ENCODE results near the gene TXNDC12.

The TXNDC12 gene

DNA sequence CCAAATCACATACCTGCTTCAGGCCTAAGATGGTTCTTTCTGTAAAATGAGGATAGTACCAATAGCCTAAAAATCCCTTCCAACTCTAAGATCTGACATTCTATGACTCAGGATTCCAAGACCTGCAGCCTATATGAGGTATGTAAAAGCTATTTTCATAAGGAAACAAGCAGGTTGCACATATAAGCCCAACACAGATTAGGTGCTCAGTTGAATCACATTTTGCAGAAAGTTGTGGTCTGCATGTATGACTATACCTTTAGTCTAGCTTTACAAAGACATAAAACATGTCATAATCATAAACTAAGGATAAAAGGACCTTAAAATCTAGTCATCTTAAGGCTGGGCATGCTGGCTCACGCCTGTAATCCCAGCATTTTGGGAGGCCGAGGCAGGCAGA is 28.7 kb downstream of the TXNDC12 start:
- Histone ChIP-seq H3K9me3 (ENCODE audit: control insufficient read depth, insufficient read depth, low read depth, low read length) (no peaks in the 10 kb centered on the region), H3K27ac (ENCODE audit: extremely low read depth, low read depth, low read length) (no peak overlapping the region), H3K4me3 (ENCODE audit: low read depth, low read length) (no peak overlapping the region), H3K36me3 (ENCODE audit: control insufficient read depth in 2 of 2, insufficient read depth in 1 of 2, low read length in 2 of 2) (peaks cover 15 to 51% of the 10 kb centered on the region in 2 experiments), H3K4me1 (ENCODE audit: control insufficient read depth, insufficient read depth, low read length) (no peaks in the 10 kb centered on the region)
- ChIA-PET CTCF (interaction anchor here (0.8 kb wide), 1 partner anchor 231 kb away, joined by 3 read pairs; no protein-coding TSS in a partner anchor), POLR2A (no interaction called here)
- TF ChIP-seq KLF10 (tag by site-specific recombination; IDR thresholded peaks at IDR 0.05) (no peak), ZNF121 (tag by site-specific recombination; IDR thresholded peaks at IDR 0.05) (no peak), MYNN (tag by site-specific recombination; IDR thresholded peaks at IDR 0.05; ENCODE audit: borderline replicate concordance) (no peak)

DNA sequence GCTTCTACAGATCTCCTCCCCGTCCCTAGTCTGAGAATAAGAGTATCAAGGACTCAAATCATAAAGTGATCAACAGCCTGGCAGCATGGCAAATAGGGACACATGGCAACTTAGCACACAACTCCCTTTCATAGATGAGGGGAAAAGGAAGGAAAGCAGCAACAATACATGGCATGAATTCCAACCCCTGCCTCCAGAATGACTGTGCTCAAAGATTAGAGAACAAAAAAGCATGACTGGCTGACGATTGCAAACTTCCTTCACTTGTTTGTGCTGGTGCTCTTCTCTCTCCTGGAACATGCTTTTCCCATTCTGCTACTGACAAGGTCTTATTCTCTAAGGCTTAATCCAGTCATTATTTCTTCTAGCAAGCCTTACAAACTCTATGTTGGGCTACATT is 32.9 kb downstream of the TXNDC12 start:
- ChIA-PET CTCF (interaction anchor here (0.6 kb wide), 1 partner anchor 293 kb away, joined by 11 read pairs; no protein-coding TSS in a partner anchor), POLR2A (interaction anchor here (0.7 kb wide), 1 partner anchor 517 kb away, joined by 3 read pairs; no protein-coding TSS in a partner anchor)
- Histone ChIP-seq H3K4me3 (ENCODE audit: low read depth, low read length) (no peak overlapping the region), H3K27ac (ENCODE audit: extremely low read depth, low read depth, low read length) (no peak overlapping the region), H3K4me1 (ENCODE audit: control insufficient read depth, insufficient read depth, low read length) (no peaks in the 10 kb centered on the region), H3K36me3 (ENCODE audit: control insufficient read depth in 2 of 2, insufficient read depth in 1 of 2, low read length in 2 of 2) (peaks cover 14 to 62% of the 10 kb centered on the region in 2 experiments), H3K9me3 (ENCODE audit: control insufficient read depth, insufficient read depth, low read depth, low read length) (no peaks in the 10 kb centered on the region)
- TF ChIP-seq, protein P1, sequence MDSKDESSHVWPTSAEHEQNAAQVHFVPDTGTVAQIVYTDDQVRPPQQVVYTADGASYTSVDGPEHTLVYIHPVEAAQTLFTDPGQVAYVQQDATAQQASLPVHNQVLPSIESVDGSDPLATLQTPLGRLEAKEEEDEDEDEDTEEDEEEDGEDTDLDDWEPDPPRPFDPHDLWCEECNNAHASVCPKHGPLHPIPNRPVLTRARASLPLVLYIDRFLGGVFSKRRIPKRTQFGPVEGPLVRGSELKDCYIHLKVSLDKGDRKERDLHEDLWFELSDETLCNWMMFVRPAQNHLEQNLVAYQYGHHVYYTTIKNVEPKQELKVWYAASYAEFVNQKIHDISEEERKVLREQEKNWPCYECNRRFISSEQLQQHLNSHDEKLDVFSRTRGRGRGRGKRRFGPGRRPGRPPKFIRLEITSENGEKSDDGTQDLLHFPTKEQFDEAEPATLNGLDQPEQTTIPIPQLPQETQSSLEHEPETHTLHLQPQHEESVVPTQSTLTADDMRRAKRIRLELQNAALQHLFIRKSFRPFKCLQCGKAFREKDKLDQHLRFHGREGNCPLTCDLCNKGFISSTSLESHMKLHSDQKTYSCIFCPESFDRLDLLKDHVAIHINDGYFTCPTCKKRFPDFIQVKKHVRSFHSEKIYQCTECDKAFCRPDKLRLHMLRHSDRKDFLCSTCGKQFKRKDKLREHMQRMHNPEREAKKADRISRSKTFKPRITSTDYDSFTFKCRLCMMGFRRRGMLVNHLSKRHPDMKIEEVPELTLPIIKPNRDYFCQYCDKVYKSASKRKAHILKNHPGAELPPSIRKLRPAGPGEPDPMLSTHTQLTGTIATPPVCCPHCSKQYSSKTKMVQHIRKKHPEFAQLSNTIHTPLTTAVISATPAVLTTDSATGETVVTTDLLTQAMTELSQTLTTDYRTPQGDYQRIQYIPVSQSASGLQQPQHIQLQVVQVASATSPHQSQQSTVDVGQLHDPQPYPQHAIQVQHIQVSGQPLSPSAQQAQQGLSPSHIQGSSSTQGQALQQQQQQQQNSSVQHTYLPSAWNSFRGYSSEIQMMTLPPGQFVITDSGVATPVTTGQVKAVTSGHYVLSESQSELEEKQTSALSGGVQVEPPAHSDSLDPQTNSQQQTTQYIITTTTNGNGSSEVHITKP (tag by site-specific recombination; IDR thresholded peaks at IDR 0.05) = no peak
- TF ChIP-seq ZNF600 (tag by site-specific recombination; IDR thresholded peaks at IDR 0.05) = peak; percentile 61; the same call in 1 of the 2 replicates
- TF ChIP-seq ZBTB20 (tag by site-specific recombination; IDR thresholded peaks at IDR 0.05) = no peak
- TF ChIP-seq, protein P2, sequence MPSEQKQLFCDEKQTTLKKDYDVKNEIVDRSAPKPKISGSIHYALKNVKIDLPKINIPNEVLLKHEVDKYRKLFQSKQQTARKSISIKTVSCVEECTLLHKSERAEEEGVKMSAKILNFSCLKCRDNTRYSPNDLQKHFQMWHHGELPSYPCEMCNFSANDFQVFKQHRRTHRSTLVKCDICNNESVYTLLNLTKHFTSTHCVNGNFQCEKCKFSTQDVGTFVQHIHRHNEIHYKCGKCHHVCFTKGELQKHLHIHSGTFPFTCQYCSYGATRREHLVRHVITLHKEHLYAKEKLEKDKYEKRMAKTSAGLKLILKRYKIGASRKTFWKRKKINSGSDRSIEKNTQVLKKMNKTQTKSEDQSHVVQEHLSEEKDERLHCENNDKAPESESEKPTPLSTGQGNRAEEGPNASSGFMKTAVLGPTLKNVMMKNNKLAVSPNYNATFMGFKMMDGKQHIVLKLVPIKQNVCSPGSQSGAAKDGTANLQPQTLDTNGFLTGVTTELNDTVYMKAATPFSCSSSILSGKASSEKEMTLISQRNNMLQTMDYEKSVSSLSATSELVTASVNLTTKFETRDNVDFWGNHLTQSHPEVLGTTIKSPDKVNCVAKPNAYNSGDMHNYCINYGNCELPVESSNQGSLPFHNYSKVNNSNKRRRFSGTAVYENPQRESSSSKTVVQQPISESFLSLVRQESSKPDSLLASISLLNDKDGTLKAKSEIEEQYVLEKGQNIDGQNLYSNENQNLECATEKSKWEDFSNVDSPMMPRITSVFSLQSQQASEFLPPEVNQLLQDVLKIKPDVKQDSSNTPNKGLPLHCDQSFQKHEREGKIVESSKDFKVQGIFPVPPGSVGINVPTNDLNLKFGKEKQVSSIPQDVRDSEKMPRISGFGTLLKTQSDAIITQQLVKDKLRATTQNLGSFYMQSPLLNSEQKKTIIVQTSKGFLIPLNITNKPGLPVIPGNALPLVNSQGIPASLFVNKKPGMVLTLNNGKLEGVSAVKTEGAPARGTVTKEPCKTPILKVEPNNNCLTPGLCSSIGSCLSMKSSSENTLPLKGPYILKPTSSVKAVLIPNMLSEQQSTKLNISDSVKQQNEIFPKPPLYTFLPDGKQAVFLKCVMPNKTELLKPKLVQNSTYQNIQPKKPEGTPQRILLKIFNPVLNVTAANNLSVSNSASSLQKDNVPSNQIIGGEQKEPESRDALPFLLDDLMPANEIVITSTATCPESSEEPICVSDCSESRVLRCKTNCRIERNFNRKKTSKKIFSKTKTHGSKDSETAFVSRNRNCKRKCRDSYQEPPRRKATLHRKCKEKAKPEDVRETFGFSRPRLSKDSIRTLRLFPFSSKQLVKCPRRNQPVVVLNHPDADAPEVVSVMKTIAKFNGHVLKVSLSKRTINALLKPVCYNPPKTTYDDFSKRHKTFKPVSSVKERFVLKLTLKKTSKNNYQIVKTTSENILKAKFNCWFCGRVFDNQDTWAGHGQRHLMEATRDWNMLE (tag by site-specific recombination; conservative IDR thresholded peaks at IDR 0.05; ENCODE audit: low read depth) = no peak

DNA sequence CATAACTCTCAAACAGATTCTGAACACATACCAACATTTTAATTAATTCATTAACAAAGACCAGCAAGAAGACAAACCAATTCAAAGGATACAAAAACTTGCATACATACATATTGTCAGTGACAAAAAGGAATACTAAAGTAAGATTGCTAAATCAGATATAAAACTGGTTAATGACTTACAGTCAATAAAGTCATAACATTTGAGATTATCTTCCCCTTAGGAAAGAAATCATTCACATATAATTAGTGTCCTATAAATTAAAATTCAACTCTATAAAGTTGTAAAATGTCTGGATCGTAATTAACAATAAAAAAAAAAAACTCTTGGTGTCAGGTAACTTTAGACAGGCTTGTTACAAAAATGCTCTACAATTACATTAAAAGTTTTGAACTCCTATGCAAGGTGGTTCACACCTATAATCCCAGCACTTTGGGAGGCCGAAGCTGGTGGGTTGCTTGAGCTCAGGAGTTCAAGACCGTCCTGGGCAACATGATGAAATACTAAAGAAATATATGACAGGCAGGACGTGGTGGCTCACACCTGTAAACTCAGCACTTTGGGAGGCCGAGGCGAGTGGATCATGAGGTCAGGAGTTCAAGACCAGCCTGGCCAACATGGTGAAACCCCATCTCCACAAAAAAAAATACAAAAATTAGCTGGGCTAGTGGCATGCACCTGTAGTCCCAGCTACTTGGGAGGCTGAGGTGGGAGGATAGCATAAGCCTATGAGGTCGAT is 46.8 kb downstream of the TXNDC12 start:
- Histone ChIP-seq H3K9me3 (ENCODE audit: control insufficient read depth, insufficient read depth, low read depth, low read length) (no peaks in the 10 kb centered on the region), H3K27ac (ENCODE audit: extremely low read depth, low read depth, low read length) (no peak overlapping the region), H3K4me1 (ENCODE audit: control insufficient read depth, insufficient read depth, low read length) (no peaks in the 10 kb centered on the region), H3K4me3 (ENCODE audit: low read depth, low read length) (no peak overlapping the region), H3K36me3 (ENCODE audit: control insufficient read depth in 2 of 2, insufficient read depth in 1 of 2, low read length in 2 of 2) (no peaks in the 10 kb centered on the region)
- peak; percentile 44; the same call in 1 of the 2 replicates for TF ChIP-seq ZFP3 (tag by site-specific recombination; IDR thresholded peaks at IDR 0.05; ENCODE audit: low read depth)
- TF ChIP-seq ZXDB (tag by site-specific recombination; IDR thresholded peaks at IDR 0.05) = no peak
- TF ChIP-seq, protein P3, sequence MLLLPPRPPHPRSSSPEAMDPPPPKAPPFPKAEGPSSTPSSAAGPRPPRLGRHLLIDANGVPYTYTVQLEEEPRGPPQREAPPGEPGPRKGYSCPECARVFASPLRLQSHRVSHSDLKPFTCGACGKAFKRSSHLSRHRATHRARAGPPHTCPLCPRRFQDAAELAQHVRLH (tag by site-specific recombination; IDR thresholded peaks at IDR 0.05) = peak; percentile 36; the same call in 1 of the 2 replicates
- TF ChIP-seq, protein P4, sequence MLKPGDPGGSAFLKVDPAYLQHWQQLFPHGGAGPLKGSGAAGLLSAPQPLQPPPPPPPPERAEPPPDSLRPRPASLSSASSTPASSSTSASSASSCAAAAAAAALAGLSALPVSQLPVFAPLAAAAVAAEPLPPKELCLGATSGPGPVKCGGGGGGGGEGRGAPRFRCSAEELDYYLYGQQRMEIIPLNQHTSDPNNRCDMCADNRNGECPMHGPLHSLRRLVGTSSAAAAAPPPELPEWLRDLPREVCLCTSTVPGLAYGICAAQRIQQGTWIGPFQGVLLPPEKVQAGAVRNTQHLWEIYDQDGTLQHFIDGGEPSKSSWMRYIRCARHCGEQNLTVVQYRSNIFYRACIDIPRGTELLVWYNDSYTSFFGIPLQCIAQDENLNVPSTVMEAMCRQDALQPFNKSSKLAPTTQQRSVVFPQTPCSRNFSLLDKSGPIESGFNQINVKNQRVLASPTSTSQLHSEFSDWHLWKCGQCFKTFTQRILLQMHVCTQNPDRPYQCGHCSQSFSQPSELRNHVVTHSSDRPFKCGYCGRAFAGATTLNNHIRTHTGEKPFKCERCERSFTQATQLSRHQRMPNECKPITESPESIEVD (tag by site-specific recombination; IDR thresholded peaks at IDR 0.05) = peak; percentile 17; the same call in 1 of the 2 replicates
- CTCF ChIA-PET = interaction anchor here (0.6 to 0.7 kb wide), 3 partner anchors 19 to 118 kb away, joined by 3 read pairs; no protein-coding TSS in a partner anchor
- POLR2A ChIA-PET = no interaction called here
